Astrocyte of the cerebellum (primary cell): ENCODE data around the gene TMEM184A.

Source experiments
- DNase-seq: peaks from one replicate; pipeline ENCODE4 v3.0.0-alpha.2; 2011; ENCODE audit warnings: low read depth
- H3K4me3 ChIP-seq: 2 replicates; pipeline ENCODE4 v1.5.1; 2011; ENCODE audit warnings: mild to moderate bottlenecking, low read depth, low read length, moderate library complexity
- in situ Hi-C: cut with HindIII; loops from 2 replicates; pipeline ENCODE4 v1.10.0; 2017; ENCODE audit warnings: low sequenced_read_pairs
- TF ChIP-seq, protein P1 (sequence below): IDR thresholded peaks from 2 replicates; pipeline ENCODE4 v1.5.1; 2012; ENCODE audit warnings: low read length, low read depth, moderate library complexity, mild to moderate bottlenecking; ENCODE audit errors: missing control alignments

The TMEM184A gene

DNA sequence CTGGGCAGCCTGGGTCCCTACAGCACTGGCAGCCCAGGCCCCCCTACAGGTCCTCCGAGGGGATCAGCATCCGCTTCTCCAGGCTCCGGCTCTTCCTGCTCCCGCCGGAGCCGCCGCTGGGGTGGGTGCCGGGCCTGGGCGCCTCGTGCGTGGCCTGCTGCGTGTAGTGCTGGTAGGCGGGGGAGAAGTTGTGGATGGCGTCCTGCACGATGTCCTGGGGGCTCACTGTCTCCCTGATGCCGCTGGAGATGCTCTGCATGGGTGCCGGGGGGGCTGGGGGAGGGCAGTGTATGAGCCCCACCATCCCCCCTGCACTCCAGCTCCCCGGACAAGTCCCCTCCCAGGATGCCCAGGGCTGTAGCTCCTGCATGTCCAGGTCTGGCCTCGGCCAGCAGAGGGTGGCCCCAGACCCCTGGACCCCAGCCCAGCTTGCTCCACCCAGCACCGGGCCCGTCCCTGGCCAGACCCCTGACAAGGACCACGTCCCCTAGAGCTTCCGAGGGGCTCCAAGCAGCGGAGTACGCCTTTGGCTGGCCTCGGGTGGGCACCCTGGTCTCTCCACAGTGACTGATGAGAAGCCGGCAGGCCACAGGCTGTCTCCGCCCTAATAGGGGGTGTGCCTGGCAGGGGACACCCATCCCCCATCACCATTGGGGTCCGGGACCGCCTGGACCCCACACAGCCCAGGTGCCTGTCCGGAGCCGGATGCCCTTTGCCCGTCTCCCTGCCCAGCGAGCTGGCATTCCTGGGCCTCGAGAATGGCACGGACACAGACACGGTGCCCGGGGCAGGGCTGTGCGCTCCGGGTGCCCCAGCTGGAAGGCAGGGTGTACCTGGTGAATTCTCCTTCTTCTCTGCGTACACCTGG lies 8.9 kb downstream of the TMEM184A start:
- no peak overlapping the region for H3K4me3 ChIP-seq
- in situ Hi-C loops = no loop called here
- DNase-seq = no peak
- TF ChIP-seq, protein P1, sequence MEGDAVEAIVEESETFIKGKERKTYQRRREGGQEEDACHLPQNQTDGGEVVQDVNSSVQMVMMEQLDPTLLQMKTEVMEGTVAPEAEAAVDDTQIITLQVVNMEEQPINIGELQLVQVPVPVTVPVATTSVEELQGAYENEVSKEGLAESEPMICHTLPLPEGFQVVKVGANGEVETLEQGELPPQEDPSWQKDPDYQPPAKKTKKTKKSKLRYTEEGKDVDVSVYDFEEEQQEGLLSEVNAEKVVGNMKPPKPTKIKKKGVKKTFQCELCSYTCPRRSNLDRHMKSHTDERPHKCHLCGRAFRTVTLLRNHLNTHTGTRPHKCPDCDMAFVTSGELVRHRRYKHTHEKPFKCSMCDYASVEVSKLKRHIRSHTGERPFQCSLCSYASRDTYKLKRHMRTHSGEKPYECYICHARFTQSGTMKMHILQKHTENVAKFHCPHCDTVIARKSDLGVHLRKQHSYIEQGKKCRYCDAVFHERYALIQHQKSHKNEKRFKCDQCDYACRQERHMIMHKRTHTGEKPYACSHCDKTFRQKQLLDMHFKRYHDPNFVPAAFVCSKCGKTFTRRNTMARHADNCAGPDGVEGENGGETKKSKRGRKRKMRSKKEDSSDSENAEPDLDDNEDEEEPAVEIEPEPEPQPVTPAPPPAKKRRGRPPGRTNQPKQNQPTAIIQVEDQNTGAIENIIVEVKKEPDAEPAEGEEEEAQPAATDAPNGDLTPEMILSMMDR = no peak

DNA sequence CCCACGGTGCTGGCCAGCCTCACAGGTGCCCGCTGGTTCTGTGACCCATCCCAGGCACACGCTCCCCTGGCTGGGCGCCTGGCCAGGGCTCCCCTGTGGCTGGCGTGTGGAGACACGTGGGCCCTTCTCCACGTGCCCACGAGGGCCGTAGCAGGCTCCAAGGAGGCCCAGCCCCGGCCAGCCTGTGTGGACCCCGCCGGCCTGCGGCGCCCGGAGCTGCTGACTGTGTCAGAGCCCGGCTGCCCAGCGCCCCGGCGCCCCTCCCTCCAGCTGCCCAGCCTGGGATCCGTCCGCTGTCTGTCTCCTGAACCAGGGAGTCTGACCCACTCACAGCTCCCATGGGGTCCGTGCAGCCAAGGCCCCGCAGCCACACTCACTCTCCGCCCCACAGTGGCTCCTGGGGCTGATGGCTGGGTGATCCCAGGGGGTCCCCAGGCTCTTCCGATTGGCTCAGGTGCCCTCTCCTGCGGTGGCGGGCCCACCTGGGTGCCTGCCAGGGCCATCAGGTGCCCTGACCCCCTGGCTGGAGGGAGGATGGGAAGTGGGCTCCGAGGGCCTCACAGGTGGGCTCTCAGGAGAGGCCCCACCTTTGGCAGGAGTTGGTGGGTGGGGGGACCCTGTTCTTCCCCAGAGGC lies 9.6 kb downstream of the TMEM184A start:
- in situ Hi-C loops = no loop called here
- no peak for DNase-seq
- no peak overlapping the region for H3K4me3 ChIP-seq
- TF ChIP-seq, protein P1 = no peak

DNA sequence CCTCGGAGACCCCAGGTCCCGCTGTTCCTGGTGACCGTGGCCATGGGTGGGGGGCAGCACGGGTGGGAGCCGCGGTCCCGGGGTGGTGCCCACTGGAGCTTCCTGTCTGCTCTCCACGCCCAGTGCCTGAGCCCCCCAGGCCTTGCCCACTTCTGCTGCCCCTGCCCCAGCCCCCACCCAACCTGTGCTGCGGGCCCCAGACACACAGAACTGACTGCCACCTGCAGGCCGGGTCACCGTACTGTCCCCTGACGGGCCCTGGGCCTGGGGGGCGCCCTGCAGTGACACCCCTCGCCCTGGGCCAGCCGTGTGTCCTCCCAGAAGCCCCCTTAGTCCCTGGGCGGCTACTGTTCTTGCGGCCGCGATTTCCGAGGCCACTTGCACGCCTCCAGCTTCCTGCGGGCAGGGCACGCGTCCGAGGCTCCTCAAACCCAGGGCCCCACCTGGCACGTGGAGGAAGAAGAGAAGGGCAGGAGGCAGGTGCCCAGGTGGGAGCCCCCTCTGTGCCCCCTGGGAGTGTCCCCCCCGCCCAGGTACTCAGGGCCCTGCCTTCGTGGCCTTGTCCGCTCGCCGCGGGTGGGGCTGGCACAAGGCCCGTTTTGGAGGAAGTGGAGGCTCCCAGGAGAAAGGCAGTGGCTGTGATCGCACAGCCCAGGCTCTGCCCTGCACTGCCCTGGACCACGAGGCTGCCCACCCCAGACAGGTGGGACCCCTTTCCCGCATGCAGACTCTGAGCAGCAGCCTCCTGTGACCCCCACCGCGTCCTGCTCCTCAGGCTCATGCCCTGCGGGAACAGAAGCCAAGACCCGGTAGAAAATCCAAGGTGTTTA lies 10.4 kb downstream of the TMEM184A start:
- TF ChIP-seq, protein P1 = no peak
- in situ Hi-C loops = no loop called here
- no peak overlapping the region for H3K4me3 ChIP-seq
- no peak for DNase-seq

DNA sequence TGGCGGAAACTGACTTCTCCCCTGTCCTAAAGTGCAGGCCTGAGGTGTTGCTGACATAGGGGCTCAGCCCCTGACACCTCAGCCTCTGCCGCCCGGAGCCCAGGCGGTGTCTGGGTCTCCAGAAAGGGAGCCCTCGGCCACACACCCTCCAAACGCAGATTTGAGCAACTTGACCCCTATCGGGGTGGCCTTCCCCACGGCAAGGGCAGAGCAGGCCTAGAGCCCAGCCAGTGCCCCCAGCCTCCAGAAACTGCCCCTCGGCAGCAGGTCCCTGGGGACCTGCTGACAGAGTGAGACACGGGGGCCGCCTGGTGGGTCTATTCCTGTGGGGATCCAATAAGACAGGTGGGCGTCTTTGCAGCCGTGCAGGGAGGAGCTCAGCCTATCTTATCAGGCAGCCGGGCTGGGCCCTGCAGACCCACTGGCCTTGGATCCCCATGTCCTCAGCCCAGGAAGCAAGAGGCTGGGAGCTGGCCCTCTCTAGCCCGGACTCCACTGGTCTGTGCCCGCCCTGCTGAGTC lies 11.0 kb downstream of the TMEM184A start:
- TF ChIP-seq, protein P1 = no peak
- DNase-seq = no peak
- in situ Hi-C loops = no loop called here
- H3K4me3 ChIP-seq = no peak overlapping the region

DNA sequence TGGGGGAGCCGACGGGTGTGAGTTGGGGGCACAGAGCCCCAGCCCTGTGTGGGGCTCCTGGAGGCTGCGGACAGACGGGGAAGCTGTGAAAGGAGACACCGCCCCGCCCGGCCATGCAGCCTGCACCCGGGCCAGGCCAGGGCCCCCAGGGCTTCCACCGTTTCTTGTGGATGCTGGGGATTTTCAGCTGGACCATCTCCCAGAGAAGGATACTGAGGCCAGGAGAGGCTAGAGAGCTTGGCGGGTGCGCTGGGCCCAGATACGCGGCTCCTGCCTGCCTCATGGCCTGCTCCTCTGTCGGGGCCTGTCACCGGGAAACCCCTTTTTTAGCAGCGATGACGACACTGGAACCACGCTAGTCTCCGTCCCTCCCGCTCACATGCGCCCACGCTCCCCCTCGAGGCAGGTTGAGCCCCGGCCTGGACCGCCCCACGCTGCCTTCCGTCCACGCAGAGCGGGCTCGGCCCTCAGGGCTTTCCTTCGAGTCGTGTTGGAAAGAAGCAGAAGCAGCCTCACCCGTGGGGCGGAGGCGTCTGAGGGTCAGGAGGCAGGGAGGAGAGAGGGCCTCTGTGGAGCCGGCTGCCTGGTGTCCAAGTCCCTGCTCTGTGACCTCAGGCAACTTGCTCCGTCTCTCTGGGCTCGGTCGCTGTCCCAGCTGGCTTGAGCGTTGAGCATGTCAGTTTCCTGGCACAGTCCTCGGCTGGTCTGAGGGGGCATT lies 11.7 kb downstream of the TMEM184A start:
- in situ Hi-C loops = no loop called here
- no peak overlapping the region for H3K4me3 ChIP-seq
- TF ChIP-seq, protein P1 = no peak
- DNase-seq = no peak

DNA sequence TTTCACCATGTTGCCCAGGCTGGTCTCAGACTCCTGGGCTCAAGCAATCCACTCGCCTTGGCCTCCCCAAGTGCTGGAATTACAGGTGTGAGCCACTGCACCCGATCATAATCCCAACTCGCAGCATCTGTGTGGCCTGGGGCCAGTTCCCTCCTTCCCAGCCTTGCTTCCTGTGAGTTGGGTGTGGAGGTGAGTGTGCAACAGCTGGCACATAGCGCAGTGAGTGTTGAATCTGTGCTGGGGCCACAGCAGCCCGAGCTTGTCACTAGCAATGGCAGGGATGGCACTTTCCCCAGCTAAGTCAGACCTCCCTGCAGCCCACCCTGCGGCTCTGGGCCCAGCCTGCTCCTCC lies 12.2 kb downstream of the TMEM184A start:
- TF ChIP-seq, protein P1 = no peak
- no peak for DNase-seq
- H3K4me3 ChIP-seq = no peak overlapping the region
- in situ Hi-C loops = no loop called here
